Kidney tubule cell (primary cell): ENCODE results near the gene MRTFA.
"Not testable (repeated sequence)": the region's sequence is repeated elsewhere in the genome, so short reads cannot be mapped to it uniquely, and the experiment has no call there.

Experiments
- DNase-seq: peaks from one replicate; pipeline ENCODE4 v3.0.0-alpha.2; 2018; ENCODE audit warnings: low spot score

Gene MRTFA

GRCh38 chr22:40554023-40554422 lies 82.5 kb downstream of the MRTFA start:
- DNase-seq = not testable (repeated sequence)

DNA sequence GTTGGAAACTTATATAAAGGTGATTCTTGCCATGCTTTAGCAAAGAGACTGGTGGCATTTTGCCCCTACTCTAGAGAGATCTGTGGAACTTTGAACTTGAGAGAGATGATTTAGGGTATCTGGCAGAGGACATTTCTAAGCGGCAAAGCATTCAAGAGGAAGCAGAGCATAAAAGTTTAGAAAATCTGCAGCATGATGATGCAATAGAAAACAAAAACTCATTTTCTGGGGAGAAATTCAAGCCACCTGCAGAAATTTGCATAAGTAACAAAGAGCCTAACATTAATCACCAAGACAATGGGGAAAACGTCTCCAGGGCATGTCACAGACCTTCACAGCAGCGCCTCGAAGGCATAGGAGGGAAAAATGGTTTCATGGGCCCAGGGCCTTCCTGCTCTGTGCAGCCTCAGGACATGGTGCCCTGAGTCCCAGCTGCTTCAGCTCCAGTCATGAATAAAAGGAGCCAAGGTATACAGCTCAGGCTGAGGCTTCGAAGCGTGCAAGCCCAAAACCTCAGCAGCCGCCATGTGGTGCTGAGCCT lies 83.4 kb downstream of the MRTFA start:
- no peak for DNase-seq

- DNase-seq = no peak
Observed at GRCh38 chr22:40552070-40552469, 84.4 kb downstream of the MRTFA start.

DNA sequence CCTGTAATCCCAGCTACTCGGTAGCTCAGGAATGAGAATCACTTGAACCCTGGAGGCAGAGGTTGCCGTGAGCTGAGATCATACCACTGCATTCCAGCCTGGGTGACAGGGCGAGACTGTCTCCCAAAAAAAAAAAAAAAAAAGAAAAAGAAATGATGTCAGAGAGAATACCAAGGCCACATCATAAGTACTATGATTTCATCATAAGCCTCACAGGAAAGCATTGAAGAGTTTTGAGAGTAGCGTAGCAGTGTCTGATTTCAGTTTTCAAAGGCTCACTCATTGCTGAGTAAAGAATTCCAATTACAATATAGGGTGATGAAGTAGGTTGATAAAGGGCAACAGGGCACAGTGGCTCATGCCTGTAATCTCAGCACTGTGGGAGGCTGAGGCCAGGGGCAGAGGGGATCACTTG lies 88.8 kb downstream of the MRTFA start:
- peak; percentile 27 for DNase-seq

DNA sequence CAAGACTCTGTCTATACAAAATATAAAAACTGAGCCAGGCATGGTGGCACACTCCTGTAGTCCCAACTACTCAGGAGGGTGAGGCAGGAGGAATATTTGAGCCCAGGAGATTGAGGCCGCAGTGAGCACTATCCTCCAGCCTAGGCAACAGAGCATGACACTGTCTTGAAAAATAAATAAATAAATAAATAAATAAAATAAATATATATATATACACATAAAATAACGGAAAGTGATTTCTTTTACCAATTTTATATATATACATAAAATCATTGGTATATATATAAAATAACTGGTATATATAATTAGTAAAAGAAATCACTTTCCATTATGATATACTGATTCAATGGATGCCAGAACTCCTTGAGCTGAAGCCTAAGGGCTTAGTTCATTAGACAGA lies 91.8 kb downstream of the MRTFA start:
- DNase-seq = no peak

DNA sequence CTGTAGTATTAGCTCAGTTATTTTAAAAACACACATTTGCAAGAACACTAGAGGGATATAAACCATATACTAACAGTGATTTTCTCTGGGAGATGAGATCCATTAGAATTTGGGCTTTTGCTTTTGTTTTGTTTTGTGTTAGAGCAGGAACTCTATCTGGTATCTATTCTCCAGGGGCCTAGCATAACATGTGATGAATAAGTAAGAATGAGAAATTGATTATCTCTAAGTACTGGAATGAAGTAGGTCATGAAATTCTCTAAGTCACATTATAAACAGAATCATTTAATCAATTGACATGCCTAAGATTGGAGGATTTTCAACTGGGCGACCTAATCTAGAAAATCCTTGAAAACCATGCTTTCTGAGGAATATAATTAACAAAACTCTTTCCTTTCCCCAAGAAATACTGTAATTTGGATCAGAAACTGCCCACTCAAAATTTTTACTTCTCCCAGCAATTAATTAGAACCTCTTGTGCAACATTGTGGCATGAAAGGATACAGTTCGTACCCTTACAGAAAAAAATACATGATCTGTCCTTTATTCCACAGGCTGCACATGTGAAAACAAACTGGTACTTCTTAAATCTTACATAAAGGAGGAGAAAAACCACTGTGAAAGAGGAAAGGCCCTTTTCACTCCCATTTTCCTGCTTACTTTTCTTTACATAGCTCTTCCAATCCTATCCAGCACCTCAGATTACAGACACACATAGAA lies 93.5 kb downstream of the MRTFA start:
- no peak for DNase-seq

GRCh38 chr22:40541300-40541699 lies 95.2 kb downstream of the MRTFA start:
- DNase-seq = peak; percentile 45

- no peak for DNase-seq
Observed at GRCh38 chr22:40540265-40540664, 96.3 kb downstream of the MRTFA start.

DNA sequence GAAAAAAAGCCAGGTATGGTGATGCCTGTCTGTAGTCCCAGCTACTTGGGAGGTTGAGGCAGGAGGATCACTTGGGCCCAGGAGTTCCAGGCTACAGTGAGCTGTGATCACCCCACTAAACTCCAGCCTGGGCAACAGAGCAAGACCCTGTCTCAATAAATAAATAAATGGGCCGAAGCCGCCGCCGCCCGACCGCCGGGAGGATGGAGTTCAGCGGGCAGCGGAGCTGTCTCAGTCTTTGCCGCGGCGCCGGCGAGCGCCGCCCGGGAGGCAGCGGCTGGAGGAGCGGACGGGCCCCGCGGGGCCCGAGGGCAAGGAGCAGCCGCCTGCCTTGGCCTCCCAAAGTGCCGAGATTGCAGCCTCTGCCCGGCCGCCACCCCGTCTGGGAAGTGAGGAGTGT lies 100.4 kb downstream of the MRTFA start:
- not testable (repeated sequence) for DNase-seq

DNA sequence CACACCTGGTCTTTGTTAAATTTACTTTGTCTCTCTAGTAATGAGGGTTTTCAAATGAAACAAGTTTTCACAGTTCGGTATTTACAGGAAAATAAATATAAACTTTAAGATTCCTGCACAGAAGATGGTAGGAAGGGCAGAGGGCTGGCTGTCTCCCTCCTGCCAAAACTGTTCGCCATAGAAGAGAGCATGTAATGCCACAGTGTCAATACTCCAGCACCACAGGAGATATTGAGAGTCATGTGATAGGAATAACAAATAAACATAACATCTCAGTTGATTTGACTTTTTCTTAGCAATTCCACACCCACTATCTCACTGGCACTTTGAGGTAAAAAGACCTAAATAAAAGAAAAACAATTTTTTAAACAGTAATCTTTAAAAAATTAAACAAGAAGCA lies 100.9 kb downstream of the MRTFA start:
- no peak for DNase-seq

DNA sequence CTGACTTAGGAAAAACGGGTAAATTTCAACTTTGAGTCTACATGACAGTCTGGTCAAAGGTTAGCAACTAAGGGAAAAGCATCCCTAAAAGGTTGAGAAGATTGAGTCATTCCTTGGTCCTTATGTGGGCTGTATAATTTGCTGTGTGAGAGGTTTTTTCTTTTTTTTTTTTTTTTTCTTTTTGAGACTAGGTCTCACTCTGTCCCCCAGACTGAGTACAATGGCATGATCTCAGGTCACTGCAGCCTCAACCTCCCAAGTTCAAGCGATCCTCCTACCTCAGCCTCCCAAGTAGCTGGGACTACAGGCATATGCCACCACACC lies 101.4 kb downstream of the MRTFA start:
- no peak for DNase-seq

GRCh38 chr22:40534379-40535188 lies 101.9 kb downstream of the MRTFA start:
- peak; percentile 36 for DNase-seq

- DNase-seq = peak; percentile 55
Observed at GRCh38 chr22:40533712-40534378, 102.7 kb downstream of the MRTFA start.

- DNase-seq = no peak
Observed at GRCh38 chr22:40531951-40532900, 104.3 kb downstream of the MRTFA start.

GRCh38 chr22:40530391-40530790 lies 106.1 kb downstream of the MRTFA start:
- DNase-seq = not testable (repeated sequence)

DNA sequence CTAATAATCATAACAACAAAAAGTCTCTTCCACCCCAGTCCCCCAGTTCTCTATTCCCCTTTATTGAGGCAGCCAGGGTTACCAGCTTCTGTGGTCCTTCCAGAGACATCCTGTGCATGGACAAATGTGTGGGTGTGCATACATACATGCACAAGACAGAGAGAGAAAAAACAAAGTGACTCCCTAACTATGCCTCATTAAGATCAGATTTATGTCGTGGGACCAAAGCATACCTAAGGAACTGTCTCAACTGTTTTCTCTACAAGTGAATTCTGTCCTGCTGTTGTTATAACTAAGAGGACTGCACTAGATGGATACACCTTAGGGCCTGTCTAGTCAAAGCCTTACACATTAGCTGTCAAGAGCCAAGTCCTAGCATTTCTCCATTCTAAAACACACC lies 106.7 kb downstream of the MRTFA start:
- DNase-seq = no peak

DNA sequence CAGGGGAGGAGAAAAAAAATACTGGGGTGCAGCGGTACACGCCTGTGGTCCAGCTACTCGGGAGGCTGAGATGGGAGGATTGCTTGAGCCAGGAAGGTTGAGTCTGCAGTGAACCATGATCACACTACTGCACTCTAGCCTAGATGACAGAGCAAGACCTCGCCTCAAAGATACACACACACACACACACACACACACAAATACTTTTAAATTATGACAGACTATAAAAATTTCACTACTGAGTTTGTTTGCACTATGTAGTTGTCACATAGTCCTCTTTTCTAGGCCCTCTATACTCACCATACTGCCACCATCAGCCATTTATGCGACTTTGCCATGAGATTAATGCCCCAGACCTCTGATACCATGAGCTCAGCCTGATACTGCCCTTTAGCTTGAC lies 109.6 kb downstream of the MRTFA start:
- DNase-seq = no peak

DNA sequence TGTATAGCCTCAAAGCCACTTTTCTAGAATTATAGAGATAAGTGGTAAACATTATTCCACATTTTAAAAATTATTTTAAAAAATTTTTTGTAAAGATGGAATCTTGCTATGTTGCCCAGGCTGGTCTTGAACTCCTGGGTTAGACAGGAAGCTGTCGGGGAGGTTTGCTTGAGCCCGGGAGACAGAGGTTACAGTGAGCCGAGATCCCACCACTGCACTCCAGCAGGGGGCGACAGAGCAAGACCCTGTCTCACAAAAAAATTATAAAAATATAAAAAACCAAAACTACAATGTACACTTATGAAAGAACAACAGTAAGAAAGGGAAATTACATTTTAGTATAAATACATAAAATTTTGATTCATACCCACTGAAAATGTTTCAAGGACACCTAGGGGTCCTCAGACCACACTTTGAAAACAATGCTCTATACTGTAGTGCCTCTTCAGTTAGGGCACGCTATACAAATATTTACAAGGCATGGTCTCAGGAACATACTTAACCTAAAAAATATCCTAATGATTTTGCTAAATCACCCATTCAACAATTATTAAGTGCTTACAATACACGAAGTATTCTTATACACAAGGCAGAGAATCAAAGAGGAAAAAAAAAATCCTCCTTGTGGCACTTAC lies 111.2 kb downstream of the MRTFA start:
- peak; percentile 36 for DNase-seq

DNA sequence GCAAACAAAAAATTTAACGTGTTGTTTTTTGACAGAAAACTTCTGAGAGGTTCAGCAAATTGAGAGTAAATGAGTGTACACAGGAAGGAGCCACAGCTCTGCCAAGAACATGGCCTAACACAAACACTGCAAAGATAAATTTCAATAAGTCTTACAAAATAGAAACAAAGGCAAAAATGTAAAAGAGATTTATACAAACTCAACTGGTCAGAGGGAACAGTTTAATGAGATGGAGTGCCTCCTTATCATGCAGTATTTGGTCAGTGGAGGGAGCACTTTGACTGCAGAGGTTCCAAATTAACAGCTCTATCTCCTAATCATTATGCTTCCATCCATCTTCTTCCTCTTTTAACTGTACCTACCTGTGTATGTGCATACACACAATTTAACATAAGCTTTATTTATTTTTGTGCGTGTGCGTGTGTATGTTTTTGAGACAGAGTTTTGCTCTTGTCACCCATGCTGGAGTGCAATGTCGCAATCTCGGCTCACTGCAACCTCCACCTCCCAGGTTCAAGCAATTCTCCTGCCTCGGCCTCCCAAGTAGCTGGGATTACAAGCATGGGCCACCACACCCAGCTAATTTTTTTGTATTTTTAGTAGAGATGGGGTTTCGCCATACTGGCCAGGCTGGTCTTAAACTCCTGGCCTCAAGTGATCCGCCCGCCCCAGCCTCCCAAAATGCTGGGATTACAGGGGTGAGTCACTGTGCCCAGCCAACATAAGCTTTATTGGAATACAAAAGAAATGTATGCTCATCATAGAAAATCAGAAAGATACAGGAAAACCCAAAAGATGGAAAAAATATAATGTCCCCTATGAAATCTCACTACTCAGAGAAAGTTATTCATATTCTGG lies 111.9 kb downstream of the MRTFA start:
- DNase-seq = no peak

GRCh38 chr22:40522141-40522540 lies 114.4 kb downstream of the MRTFA start:
- DNase-seq = no peak
